Mesendoderm (in vitro differentiated cells): ENCODE measurements around the gene LRIT1. TPM values are rescaled to one million over a fixed set of nuclear protein-coding genes. Genes with fewer than 3 reads are reported as not detected.

ENCODE experiments used
- DNase-seq: peaks from one replicate; pipeline ENCODE4 v3.0.0; 2013
- H2AK5ac ChIP-seq: 2 replicates; pipeline ENCODE4 v1.6.1; 2013; ENCODE audit warnings: low read length, inconsistent platforms
- H2BK120ac ChIP-seq: 2 replicates; pipeline ENCODE4 v1.6.1; 2013; ENCODE audit warnings: low read depth, mild to moderate bottlenecking, low read length, moderate library complexity, mixed read lengths
- H2BK15ac ChIP-seq: replicated peaks from 2 replicates; pipeline ENCODE4 v1.6.1; 2013; ENCODE audit warnings: low read depth, mild to moderate bottlenecking, moderate library complexity
- H2BK5ac ChIP-seq: 2 replicates; pipeline ENCODE4 v1.6.1; 2013; ENCODE audit warnings: low read length, inconsistent platforms
- H3K18ac ChIP-seq: 2 replicates; pipeline ENCODE4 v1.6.1; 2013; ENCODE audit warnings: mild to moderate bottlenecking, low read length, mixed read lengths
- H3K23ac ChIP-seq: one replicate; pipeline ENCODE4 v1.6.1; 2013; ENCODE audit warnings: low read length
- H3K27ac ChIP-seq: 2 replicates; pipeline ENCODE4 v1.5.1; 2013; ENCODE audit warnings: low read depth, mild to moderate bottlenecking, inconsistent platforms, low read length, moderate library complexity
- H3K27me3 ChIP-seq: 2 replicates; pipeline ENCODE4 v1.6.1; 2013; ENCODE audit warnings: low read length, control low read depth, mild to moderate bottlenecking, inconsistent platforms; ENCODE audit not compliant: insufficient read depth, poor library complexity
- H3K36me3 ChIP-seq: 2 replicates; pipeline ENCODE4 v1.6.1; 2013; ENCODE audit warnings: low read length, inconsistent platforms; ENCODE audit not compliant: control insufficient read depth, insufficient read depth
- H3K4ac ChIP-seq: one replicate; pipeline ENCODE4 v1.6.1; 2013; ENCODE audit warnings: low read depth, mild to moderate bottlenecking, low read length, moderate library complexity
- H3K4me1 ChIP-seq: 2 replicates; pipeline ENCODE4 v1.6.1; 2013; ENCODE audit warnings: low read depth, low read length, inconsistent platforms; ENCODE audit not compliant: control insufficient read depth
- H3K4me2 ChIP-seq: 2 replicates; pipeline ENCODE4 v1.6.1; 2013; ENCODE audit warnings: low read length
- H3K4me3 ChIP-seq: 2 replicates; pipeline ENCODE4 v1.5.1; 2013; ENCODE audit warnings: mild to moderate bottlenecking, low read length
- H3K56ac ChIP-seq: one replicate; pipeline ENCODE4 v1.6.1; 2013; ENCODE audit warnings: low read length
- H3K79me1 ChIP-seq: 2 replicates; pipeline ENCODE4 v1.6.1; 2013; ENCODE audit warnings: low read length, inconsistent platforms
- H3K79me2 ChIP-seq: 2 replicates; pipeline ENCODE4 v1.6.1; 2013; ENCODE audit warnings: mild to moderate bottlenecking, low read length; ENCODE audit not compliant: control insufficient read depth, insufficient read depth
- H3K9ac ChIP-seq: 2 replicates; pipeline ENCODE4 v1.6.1; 2013; ENCODE audit warnings: low read length, inconsistent platforms
- H4K5ac ChIP-seq: one replicate; pipeline ENCODE4 v1.6.1; 2013; ENCODE audit warnings: low read length
- H4K8ac ChIP-seq: one replicate; pipeline ENCODE4 v1.6.1; 2013; ENCODE audit warnings: low read depth, mild to moderate bottlenecking, control low read depth, low read length, moderate library complexity
- WGBS: extraction: QIAGEN DNeasy Blood & Tissue Kit; methylation state at CpG from one replicate; pipeline ENCODE4 v1.1.7; 2013; ENCODE audit warnings: low lambda C conversion rate, missing lambda C conversion rate; ENCODE audit not compliant: insufficient coverage; ENCODE audit errors: extremely low coverage; 5-methylcytosine and 5-hydroxymethylcytosine counted together
- polyA plus RNA-seq, 2 experiments: library from polyadenylated mRNA; stranded (reverse); fragments of 200-250 nt; gene quantifications; one replicate each; pipeline ENCODE4 v1.2.3, GENCODE V29; 2013

The LRIT1 gene, protein sequence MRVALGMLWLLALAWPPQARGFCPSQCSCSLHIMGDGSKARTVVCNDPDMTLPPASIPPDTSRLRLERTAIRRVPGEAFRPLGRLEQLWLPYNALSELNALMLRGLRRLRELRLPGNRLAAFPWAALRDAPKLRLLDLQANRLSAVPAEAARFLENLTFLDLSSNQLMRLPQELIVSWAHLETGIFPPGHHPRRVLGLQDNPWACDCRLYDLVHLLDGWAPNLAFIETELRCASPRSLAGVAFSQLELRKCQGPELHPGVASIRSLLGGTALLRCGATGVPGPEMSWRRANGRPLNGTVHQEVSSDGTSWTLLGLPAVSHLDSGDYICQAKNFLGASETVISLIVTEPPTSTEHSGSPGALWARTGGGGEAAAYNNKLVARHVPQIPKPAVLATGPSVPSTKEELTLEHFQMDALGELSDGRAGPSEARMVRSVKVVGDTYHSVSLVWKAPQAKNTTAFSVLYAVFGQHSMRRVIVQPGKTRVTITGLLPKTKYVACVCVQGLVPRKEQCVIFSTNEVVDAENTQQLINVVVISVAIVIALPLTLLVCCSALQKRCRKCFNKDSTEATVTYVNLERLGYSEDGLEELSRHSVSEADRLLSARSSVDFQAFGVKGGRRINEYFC
- not detected for polyA plus RNA-seq (2013, experiment 1 of 2)
- polyA plus RNA-seq (2013, experiment 2 of 2), result not detected

- no peaks in the 10 kb centered on the region for H3K4me1 ChIP-seq
- H2BK120ac ChIP-seq, result no peak within 1 kb of the TSS
- no peak within 1 kb of the TSS for H3K27ac ChIP-seq
- DNase-seq, result no peak
- WGBS, result no CpG with 5 or more reads among the region's 13 CpGs
- no peaks in the 10 kb centered on the region for H3K79me2 ChIP-seq
- no peak within 1 kb of the TSS for H4K5ac ChIP-seq
- H3K18ac ChIP-seq, result no peak within 1 kb of the TSS
- no peak within 1 kb of the TSS for H2BK5ac ChIP-seq
- H3K79me1 ChIP-seq, result no peaks in the 10 kb centered on the region
- H4K8ac ChIP-seq, result no peak within 1 kb of the TSS
- no peak within 1 kb of the TSS for H2BK15ac ChIP-seq
- no peak within 1 kb of the TSS for H3K9ac ChIP-seq
- H3K4ac ChIP-seq, result no peak within 1 kb of the TSS
- H2AK5ac ChIP-seq, result no peak within 1 kb of the TSS
- H3K27me3 ChIP-seq, result no peaks in the 10 kb centered on the region
- no peak within 1 kb of the TSS for H3K4me3 ChIP-seq
- no peak within 1 kb of the TSS for H3K4me2 ChIP-seq
- H3K36me3 ChIP-seq, result no peaks in the 10 kb centered on the region
- H3K23ac ChIP-seq, result no peak within 1 kb of the TSS
- no peak within 1 kb of the TSS for H3K56ac ChIP-seq
Observed at GRCh38 chr10:84241185-84241790, at the start of gene LRIT1. Gene LRIT1 (minus strand): TSS chr10:84241546. CDS start chr10:84241439, 107 bp downstream.

DNA sequence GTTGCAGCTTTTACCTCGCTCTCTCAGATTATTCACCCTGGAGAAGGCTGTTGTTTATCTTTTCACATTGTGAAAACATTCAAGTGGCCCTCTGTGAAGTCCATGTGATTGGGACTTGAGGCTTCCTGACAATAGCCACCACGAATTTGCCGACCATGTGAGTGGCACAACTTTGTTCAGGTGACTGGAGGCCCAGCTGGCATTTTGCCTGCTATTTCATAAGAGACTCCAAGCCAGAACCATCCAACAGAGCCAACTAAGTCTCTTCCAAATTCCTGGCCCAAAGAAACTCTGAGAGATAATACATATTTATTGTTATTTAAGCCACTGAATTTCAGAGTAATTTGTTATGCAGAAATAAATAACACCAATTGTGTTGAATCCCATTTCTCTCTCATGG, 48.9 kb upstream of the LRIT1 start:
- H3K23ac ChIP-seq, result no peak overlapping the region
- no peaks in the 10 kb centered on the region for H3K36me3 ChIP-seq
- H2BK15ac ChIP-seq, result no peak overlapping the region
- H3K79me1 ChIP-seq, result no peaks in the 10 kb centered on the region
- no peak overlapping the region for H4K5ac ChIP-seq
- no peak overlapping the region for H3K4ac ChIP-seq
- H3K4me2 ChIP-seq, result no peak overlapping the region
- H2BK120ac ChIP-seq, result no peak overlapping the region
- no peak overlapping the region for H3K56ac ChIP-seq
- H2AK5ac ChIP-seq, result no peak overlapping the region
- no peak overlapping the region for H4K8ac ChIP-seq
- WGBS, result no CpG with 5 or more reads among the region's 3 CpGs
- H3K9ac ChIP-seq, result no peak overlapping the region
- no peak overlapping the region for H3K18ac ChIP-seq
- no peaks in the 10 kb centered on the region for H3K79me2 ChIP-seq
- peaks cover 3% of the 10 kb centered on the region for H3K4me1 ChIP-seq
- no peaks in the 10 kb centered on the region for H3K27me3 ChIP-seq
- no peak overlapping the region for H3K27ac ChIP-seq
- no peak overlapping the region for H3K4me3 ChIP-seq
- no peak overlapping the region for H2BK5ac ChIP-seq
- no peak for DNase-seq

GRCh38 chr10:84289521-84290200, 48.3 kb upstream of the LRIT1 start:
- no peak overlapping the region for H2BK120ac ChIP-seq
- no peaks in the 10 kb centered on the region for H3K79me1 ChIP-seq
- no peak overlapping the region for H3K23ac ChIP-seq
- no peak for DNase-seq
- no CpG with 5 or more reads among the region's 1 CpG for WGBS
- no peaks in the 10 kb centered on the region for H3K27me3 ChIP-seq
- H4K5ac ChIP-seq, result no peak overlapping the region
- no peak overlapping the region for H2BK5ac ChIP-seq
- no peak overlapping the region for H3K18ac ChIP-seq
- no peak overlapping the region for H3K4ac ChIP-seq
- H4K8ac ChIP-seq, result no peak overlapping the region
- H3K36me3 ChIP-seq, result no peaks in the 10 kb centered on the region
- H2BK15ac ChIP-seq, result no peak overlapping the region
- H3K4me1 ChIP-seq, result peaks cover 3% of the 10 kb centered on the region
- H3K4me2 ChIP-seq, result no peak overlapping the region
- no peaks in the 10 kb centered on the region for H3K79me2 ChIP-seq
- H3K56ac ChIP-seq, result no peak overlapping the region
- no peak overlapping the region for H3K4me3 ChIP-seq
- no peak overlapping the region for H3K27ac ChIP-seq
- no peak overlapping the region for H2AK5ac ChIP-seq
- H3K9ac ChIP-seq, result no peak overlapping the region

DNA sequence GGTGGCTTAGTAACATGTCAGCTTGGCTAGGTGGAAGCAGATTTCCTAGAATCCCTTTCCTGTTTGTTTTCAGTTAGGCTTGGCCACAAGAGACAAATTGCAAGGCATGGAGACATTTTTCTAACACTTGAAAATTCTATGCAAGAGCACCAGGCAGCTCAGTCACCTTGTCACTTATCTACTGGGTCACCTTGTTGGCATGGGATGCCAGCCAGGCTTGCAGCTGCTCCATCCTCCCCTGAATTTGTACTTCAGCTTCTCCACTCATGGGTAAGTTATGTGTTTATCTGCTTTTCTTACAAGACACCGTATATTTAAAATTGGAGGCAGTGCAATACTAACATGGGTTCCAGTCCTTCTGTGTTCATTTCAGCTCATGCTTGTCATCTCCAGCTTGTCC, 46.8 kb upstream of the LRIT1 start:
- H3K4me1 ChIP-seq, result no peaks in the 10 kb centered on the region
- no peak overlapping the region for H4K5ac ChIP-seq
- no peak overlapping the region for H3K18ac ChIP-seq
- H3K27ac ChIP-seq, result no peak overlapping the region
- no peak for DNase-seq
- H3K36me3 ChIP-seq, result no peaks in the 10 kb centered on the region
- no peak overlapping the region for H3K4me3 ChIP-seq
- H2AK5ac ChIP-seq, result no peak overlapping the region
- no peaks in the 10 kb centered on the region for H3K27me3 ChIP-seq
- no peak overlapping the region for H3K4me2 ChIP-seq
- H4K8ac ChIP-seq, result no peak overlapping the region
- no peak overlapping the region for H3K4ac ChIP-seq
- H2BK5ac ChIP-seq, result no peak overlapping the region
- no peak overlapping the region for H3K23ac ChIP-seq
- H3K79me1 ChIP-seq, result no peaks in the 10 kb centered on the region
- H3K56ac ChIP-seq, result no peak overlapping the region
- no peak overlapping the region for H2BK120ac ChIP-seq
- no CpG with 5 or more reads among the region's 1 CpG for WGBS
- no peak overlapping the region for H3K9ac ChIP-seq
- no peaks in the 10 kb centered on the region for H3K79me2 ChIP-seq
- H2BK15ac ChIP-seq, result no peak overlapping the region

DNA sequence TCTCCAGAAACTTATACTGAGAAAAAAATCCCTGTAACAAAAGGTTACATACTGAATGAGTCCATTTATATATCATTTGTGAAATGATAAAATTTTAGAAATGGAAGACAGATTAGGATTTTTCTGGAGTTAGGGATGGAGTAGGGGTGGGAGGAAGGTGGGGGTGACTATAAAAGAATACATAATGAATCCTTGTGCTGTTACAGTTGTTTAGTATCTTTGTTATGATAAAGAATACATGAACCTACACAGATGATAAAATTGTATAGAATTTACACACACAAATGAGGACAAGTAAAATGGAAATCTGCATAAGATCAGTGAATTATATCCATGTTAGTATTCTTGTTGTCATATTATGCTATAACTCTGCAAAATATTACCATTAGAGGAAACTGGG, 45.3 kb upstream of the LRIT1 start:
- H3K4me1 ChIP-seq, result no peaks in the 10 kb centered on the region
- H3K23ac ChIP-seq, result no peak overlapping the region
- H3K18ac ChIP-seq, result no peak overlapping the region
- no peak overlapping the region for H2BK5ac ChIP-seq
- H3K4me3 ChIP-seq, result no peak overlapping the region
- no peaks in the 10 kb centered on the region for H3K27me3 ChIP-seq
- no peak overlapping the region for H2BK15ac ChIP-seq
- no peaks in the 10 kb centered on the region for H3K36me3 ChIP-seq
- H3K4ac ChIP-seq, result no peak overlapping the region
- H3K79me2 ChIP-seq, result no peaks in the 10 kb centered on the region
- no peak overlapping the region for H3K56ac ChIP-seq
- no peak overlapping the region for H2BK120ac ChIP-seq
- H3K4me2 ChIP-seq, result no peak overlapping the region
- no peak for DNase-seq
- no peak overlapping the region for H3K9ac ChIP-seq
- H4K5ac ChIP-seq, result no peak overlapping the region
- no peak overlapping the region for H3K27ac ChIP-seq
- H3K79me1 ChIP-seq, result no peaks in the 10 kb centered on the region
- H4K8ac ChIP-seq, result no peak overlapping the region
- H2AK5ac ChIP-seq, result no peak overlapping the region
